Smooth muscle cell (in vitro differentiated cells): ENCODE results near the gene BTN1A1. TPM values are rescaled to one million over a fixed set of nuclear protein-coding genes. Genes with fewer than 3 reads are reported as not detected.

Experiments
- DNase-seq: peaks from one replicate; lab custom pipeline; 2025; ENCODE audit not compliant: unreplicated experiment; lab: John Stamatoyannopoulos, UW
- H2AFZ ChIP-seq: fragments of 200-600 bp; sonication (generic); 2 replicates; pipeline ENCODE4 v1.6.0; 2016; ENCODE audit warnings: antibody characterized with exemption, low read depth, mild to moderate bottlenecking
- H3F3A ChIP-seq: fragments of 200-600 bp; sonication (generic); 2 replicates; pipeline ENCODE4 v1.6.0; 2017; ENCODE audit warnings: antibody characterized with exemption, low read depth
- H3K27ac ChIP-seq: fragments of 200-600 bp; sonication (generic); 2 replicates; pipeline ENCODE4 v1.5.1; 2016; ENCODE audit warnings: low read depth, mild to moderate bottlenecking
- H3K27me3 ChIP-seq: fragments of 200-600 bp; sonication (generic); 2 replicates; pipeline ENCODE4 v1.6.1; 2016; ENCODE audit warnings: low read depth, mild to moderate bottlenecking
- H3K36me3 ChIP-seq: fragments of 200-600 bp; sonication (generic); 2 replicates; pipeline ENCODE4 v1.5.1; 2016; ENCODE audit warnings: low read depth
- H3K4me1 ChIP-seq: fragments of 200-600 bp; sonication (generic); 2 replicates; pipeline ENCODE4 v1.5.1; 2016; ENCODE audit warnings: low read depth
- H3K4me2 ChIP-seq: fragments of 200-600 bp; sonication (generic); 2 replicates; pipeline ENCODE4 v1.6.0; 2016; ENCODE audit warnings: mild to moderate bottlenecking
- H3K4me3 ChIP-seq: fragments of 200-600 bp; sonication (generic); 2 replicates; pipeline ENCODE4 v1.5.1; 2016; ENCODE audit warnings: mild to moderate bottlenecking
- H3K79me2 ChIP-seq: fragments of 200-600 bp; sonication (generic); 2 replicates; pipeline ENCODE4 v1.6.0; 2016; ENCODE audit warnings: low read depth, mild to moderate bottlenecking
- H3K9ac ChIP-seq: fragments of 200-600 bp; sonication (generic); 2 replicates; pipeline ENCODE4 v1.6.0; 2016; ENCODE audit warnings: low read depth
- H3K9me3 ChIP-seq: fragments of 200-600 bp; sonication (generic); replicated peaks from 2 replicates; pipeline ENCODE4 v1.5.1; 2016; ENCODE audit warnings: low read depth
- H4K20me1 ChIP-seq: fragments of 200-600 bp; sonication (generic); 2 replicates; pipeline ENCODE4 v1.6.0; 2016; ENCODE audit warnings: low read depth
- CTCF ChIP-seq: fragments of 200-600 bp; sonication (generic); IDR thresholded peaks from 2 replicates; pipeline ENCODE4 v1.5.1; 2017; ENCODE audit warnings: borderline replicate concordance, mild to moderate bottlenecking, antibody characterized with exemption; ENCODE audit not compliant: insufficient read depth, poor library complexity, severe bottlenecking
- WGBS: methylation state at CpG from one replicate; pipeline ENCODE4 v1.1.7; 2016; ENCODE audit warnings: low lambda C conversion rate; 5-methylcytosine and 5-hydroxymethylcytosine counted together
- polyA plus RNA-seq: library from polyadenylated mRNA; unstranded; fragments of >200 nt; fragmentation: Nextera tagmentation; extraction: Ambion mirVana; gene quantifications from 2 replicates; pipeline ENCODE4 v1.2.1, GENCODE V29; 2016
- total RNA-seq: library from RNA; depleted of rRNA; stranded (reverse); fragments of >200 nt; gene quantifications from 2 replicates; pipeline ENCODE4 v1.2.3, GENCODE V29; 2014

Gene BTN1A1
- total and polyA plus RNA-seq, 2 experiments from 2014 or later, result not detected

GRCh38 chr6:26530203-26530602 is 30.1 kb downstream of the BTN1A1 start:
- no peak for DNase-seq
- no peaks in the 10 kb centered on the region for H3K9me3 ChIP-seq
- no peak for TF ChIP-seq CTCF
- H3K27me3 ChIP-seq, result no peaks in the 10 kb centered on the region
- no peak overlapping the region for H2AFZ ChIP-seq
- no peak overlapping the region for H3K9ac ChIP-seq
- no peak overlapping the region for H3K4me2 ChIP-seq
- no peak overlapping the region for H3K27ac ChIP-seq
- H3F3A ChIP-seq, result no peaks in the 10 kb centered on the region
- no peak overlapping the region for H3K4me3 ChIP-seq
- WGBS, result 100% methylated on average over 2 of the region's 2 CpGs
- no peaks in the 10 kb centered on the region for H3K36me3 ChIP-seq
- no peaks in the 10 kb centered on the region for H4K20me1 ChIP-seq
- peaks cover 2% of the 10 kb centered on the region for H3K79me2 ChIP-seq
- H3K4me1 ChIP-seq, result no peaks in the 10 kb centered on the region

- H3K36me3 ChIP-seq, result no peaks in the 10 kb centered on the region
- H3K9me3 ChIP-seq, result no peaks in the 10 kb centered on the region
- DNase-seq, result no peak
- no peak overlapping the region for H3K9ac ChIP-seq
- peaks cover 4% of the 10 kb centered on the region for H3F3A ChIP-seq
- H3K4me3 ChIP-seq, result no peak overlapping the region
- TF ChIP-seq CTCF, result no peak
- H2AFZ ChIP-seq, result no peak overlapping the region
- H3K4me1 ChIP-seq, result peaks cover 9% of the 10 kb centered on the region
- 100% methylated on average over 1 of the region's 1 CpG for WGBS
- no peaks in the 10 kb centered on the region for H3K27me3 ChIP-seq
- H3K4me2 ChIP-seq, result no peak overlapping the region
- no peaks in the 10 kb centered on the region for H4K20me1 ChIP-seq
- peak overlapping the region; percentile 17 for H3K27ac ChIP-seq
- H3K79me2 ChIP-seq, result no peaks in the 10 kb centered on the region
These were observed 31.8 kb downstream of the BTN1A1 start for GRCh38 chr6:26531897-26532296.

GRCh38 chr6:26532699-26533531 is 32.8 kb downstream of the BTN1A1 start:
- 2% methylated on average over 28 of the region's 28 CpGs for WGBS

More at GRCh38 chr6:26532699-26533531, 32.8 kb downstream of the BTN1A1 start:
- Histone ChIP-seq H3K4me3 (peak overlapping the region; percentile 77), H3K27ac (peak overlapping the region; percentile 41), H3K79me2 (no peaks in the 10 kb centered on the region), H3K9me3 (no peaks in the 10 kb centered on the region), H3K36me3 (no peaks in the 10 kb centered on the region), H3K27me3 (no peaks in the 10 kb centered on the region), H2AFZ (peak overlapping the region; percentile 68), H3K4me2 (peak overlapping the region; percentile 83), H4K20me1 (no peaks in the 10 kb centered on the region), H3F3A (peaks cover 9% of the 10 kb centered on the region), H3K9ac (peak overlapping the region; percentile 66), H3K4me1 (peaks cover 11% of the 10 kb centered on the region)
- TF ChIP-seq CTCF, result no peak
- DNase-seq, result peak; percentile 81
